ENCODE results near the gene NTN5.

Gene NTN5

GRCh38 chr19:48614436-48615230 is 58.2 kb downstream of the NTN5 start, which contains the start of gene FAM83E:
TSS of gene FAM83E (minus strand) at chr19:48615076. CDS start at chr19:48613372, 1,704 bp downstream.
- DNase-seq, result no peak

DNA sequence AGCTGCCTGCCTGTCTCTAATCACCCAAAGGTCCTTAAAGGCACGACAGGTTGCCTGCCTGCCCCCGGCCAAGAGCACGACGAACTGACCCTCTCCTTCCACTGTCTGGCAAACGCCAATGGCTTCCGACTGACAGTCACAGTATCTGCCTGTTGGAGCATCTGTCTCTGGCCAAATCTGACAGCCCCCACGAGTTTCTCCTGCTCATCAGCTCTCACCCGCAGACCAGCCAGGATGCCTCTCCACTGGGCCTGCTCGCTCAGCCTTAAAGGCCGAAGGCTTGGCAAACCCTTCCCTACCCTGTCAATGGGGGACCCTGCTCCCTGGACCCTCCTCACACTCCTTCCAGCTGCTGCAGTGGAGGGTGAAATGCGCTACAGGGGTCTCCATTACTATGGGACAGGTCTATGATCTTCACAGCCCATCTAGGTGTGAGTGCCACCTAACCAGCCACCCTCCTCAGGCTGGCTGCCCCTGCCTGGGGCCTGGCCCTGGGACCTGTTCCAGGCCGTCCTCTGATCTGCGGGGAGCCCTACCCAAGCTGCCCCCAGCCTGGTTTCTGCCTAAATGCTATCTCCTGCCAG is 58.9 kb downstream of the NTN5 start:
- no peak for DNase-seq

DNA sequence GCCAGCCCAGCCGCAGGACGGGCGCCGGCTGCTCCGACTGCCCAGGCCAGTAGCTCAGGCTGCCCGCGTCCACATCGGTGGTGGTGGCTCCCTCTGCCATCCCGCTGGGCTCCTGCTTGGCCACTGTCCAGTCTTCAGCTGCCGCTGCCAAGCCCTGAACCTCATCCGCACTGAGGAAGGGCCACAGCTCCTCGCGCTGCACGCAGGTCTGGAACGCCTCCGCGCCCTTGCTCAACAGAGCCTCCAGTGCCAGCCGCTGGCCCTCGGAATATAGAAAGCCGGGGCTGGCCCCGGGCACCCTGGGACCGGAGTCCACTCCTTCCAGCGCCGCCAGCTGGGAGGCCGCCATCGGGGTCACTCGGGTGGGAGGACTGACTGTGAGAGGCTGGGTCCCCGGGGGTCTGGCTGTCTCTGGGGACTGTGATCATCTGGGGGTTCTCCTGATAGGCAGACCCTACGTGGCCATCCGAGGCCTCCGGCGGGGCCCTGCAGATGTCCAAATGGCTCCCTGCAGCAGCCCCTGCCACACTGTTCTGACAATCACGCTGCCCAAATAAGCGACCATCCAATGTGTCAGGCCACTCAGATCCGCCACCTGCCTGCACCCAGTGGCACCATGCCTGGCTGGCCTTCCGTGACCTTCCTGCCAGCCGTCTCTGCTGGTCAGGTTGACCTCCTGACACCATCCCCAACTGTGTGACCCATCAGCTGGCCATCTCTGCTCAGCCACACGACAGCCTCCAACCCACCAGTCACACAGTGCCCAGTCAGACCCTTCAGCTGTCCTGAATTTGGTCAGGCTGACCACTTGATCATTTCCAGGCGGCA is 59.6 kb downstream of the NTN5 start:
- DNase-seq, result no peak

- DNase-seq, result no peak
Measured at GRCh38 chr19:48611872-48612271, 60.9 kb downstream of the NTN5 start.

Measured in inflammatory macrophage (primary cell).